Adrenal gland (tissue), 5 donors: ENCODE data around the gene NUP210L.

Experiments used
- CTCF ChIP-seq, 6 experiments: fragments of 450-650 bp in 4 of 6; fragments of 200-600 bp in 2 of 6; sonication (generic) in 1 of 6; IDR thresholded peaks; 1 replicate in 5 of 6; 2 replicates in 1 of 6; pipeline versions ENCODE4 v1.5.1 to v1.8.0; 2016 to 2021; ENCODE audit warnings: antibody characterized with exemption in 6 of 6, mild to moderate bottlenecking in 2 of 6, moderate library complexity in 1 of 6
- POLR2A ChIP-seq, 2 donors: fragments of 450-650 bp; IDR thresholded peaks; one replicate each; pipeline ENCODE4 v1.6.1; 2017; ENCODE audit warnings: antibody characterized with exemption in 2 of 2, mild to moderate bottlenecking in 2 of 2, moderate library complexity in 1 of 2
- donor health status: DM: no; HTN: no; CAD: no.

- no peak for TF ChIP-seq CTCF (IDR thresholded peaks at IDR 0.05)
- TF ChIP-seq POLR2A (IDR thresholded peaks at IDR 0.05) = no peak
Measured at GRCh38 chr1:154062309-154062708, 92.6 kb downstream of the NUP210L start.
